Fibroblast of lung (primary cell): ENCODE data around the gene CES3.

Source experiments
- CTCF ChIP-seq, 2 donors: IDR thresholded peaks in 1 of 2; conservative IDR thresholded peaks in 1 of 2; 1 replicate in 1 of 2; 2 replicates in 1 of 2; pipeline ENCODE4 v1.5.1; 2011 to 2012; ENCODE audit warnings: low read length in 2 of 2, control low read depth in 1 of 2, inconsistent platforms in 1 of 2, low read depth in 1 of 2, mild to moderate bottlenecking in 1 of 2
- EZH2 ChIP-seq: IDR thresholded peaks from 2 replicates; pipeline ENCODE4 v1.5.1; 2012; ENCODE audit warnings: low read length, control low read depth, mild to moderate bottlenecking; ENCODE audit errors: missing control alignments

- TF ChIP-seq CTCF (conservative IDR thresholded peaks at IDR 0.05 in 1 of 2, IDR thresholded peaks at IDR 0.05 in 1 of 2; ENCODE audit: low read depth in 1 of 2, low read length in 2 of 2), result no peak
- TF ChIP-seq EZH2, result no peak
These were observed 62.6 kb downstream of the CES3 start for GRCh38 chr16:67023689-67024088.
